Stimulated activated CD4-positive, alpha-beta T cell treated with anti-CD3 and anti-CD28 coated beads, Interleukin-12 subunit alpha, Interleukin-12 subunit beta, amount 100 ng/mL, for 24 hours (primary cell): ENCODE measurements around the gene KCTD16.
A peak's percentile ranks its signal among the peaks of the same experiment; 100 is the strongest.

ENCODE experiments used
- DNase-seq, 2 experiments: peaks; one replicate each; pipeline ENCODE4 v3.0.0-alpha.2; 2020; ENCODE audit warnings: low read depth in 2 of 2

KCTD16 gene

DNA sequence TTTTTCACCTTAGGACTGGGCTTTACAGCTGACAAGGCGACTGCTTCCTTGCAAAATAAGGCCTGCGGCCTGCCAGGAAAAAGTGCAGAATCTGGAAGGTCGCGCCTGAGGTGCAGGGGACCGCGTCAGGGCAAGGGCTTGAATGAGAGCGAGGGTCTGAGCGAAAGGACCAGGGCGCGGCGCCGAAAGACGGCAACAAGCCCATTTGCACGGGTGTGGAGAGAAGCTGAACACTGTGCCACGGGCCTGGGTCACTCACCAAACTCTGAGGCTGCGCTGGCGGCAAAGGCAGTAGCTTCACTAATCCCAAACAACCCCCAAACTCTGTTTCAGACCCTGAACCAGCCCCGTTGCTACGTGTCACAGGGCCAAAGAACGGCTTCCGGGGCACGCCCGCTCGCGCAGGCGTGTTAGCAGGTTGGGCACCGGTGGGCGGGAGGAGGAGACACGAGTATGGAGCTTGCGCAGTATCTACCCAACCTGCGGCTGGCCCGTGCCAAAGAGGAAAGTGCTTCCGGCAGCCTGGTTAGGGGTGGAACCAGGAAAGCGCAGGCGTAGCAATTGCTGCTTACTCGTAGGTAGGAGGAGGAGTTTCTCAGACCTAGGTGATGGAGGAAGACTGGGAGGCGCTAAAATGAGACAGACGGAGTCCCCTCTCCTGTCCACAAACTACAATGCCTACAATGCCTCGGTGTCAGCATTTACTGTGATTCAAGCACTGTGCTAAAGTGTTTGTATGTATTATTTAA lies at the start of gene KCTD16, which contains the start of gene YIPF5:
Gene KCTD16 (plus strand): TSS at position 598 of the 749 bp plus-strand sequence.
Gene YIPF5 (minus strand): TSS at position 384 of the 749 bp plus-strand sequence. CDS start 704 bp downstream, outside the sequence.
- DNase-seq = peak; percentile 94 to 97

DNA sequence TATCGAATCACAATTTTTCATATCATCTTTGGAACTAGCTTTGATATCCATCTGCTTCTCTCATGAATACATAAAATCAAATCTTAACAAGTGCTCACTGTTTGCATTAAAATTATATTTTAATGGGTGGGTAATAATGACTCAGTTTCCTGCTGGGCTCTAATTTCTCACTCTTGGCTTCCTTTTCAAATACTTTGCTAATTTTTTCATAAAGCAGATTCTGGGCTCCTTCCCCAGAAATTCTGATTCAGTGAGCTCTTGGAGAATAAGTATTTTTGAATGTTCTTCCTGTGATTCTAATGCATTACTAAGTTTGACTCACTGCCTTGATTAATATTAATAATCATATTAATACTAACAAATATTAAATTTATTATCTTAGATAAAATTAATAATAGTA lies 49.1 kb upstream of the KCTD16 start:
- no peak for DNase-seq

DNA sequence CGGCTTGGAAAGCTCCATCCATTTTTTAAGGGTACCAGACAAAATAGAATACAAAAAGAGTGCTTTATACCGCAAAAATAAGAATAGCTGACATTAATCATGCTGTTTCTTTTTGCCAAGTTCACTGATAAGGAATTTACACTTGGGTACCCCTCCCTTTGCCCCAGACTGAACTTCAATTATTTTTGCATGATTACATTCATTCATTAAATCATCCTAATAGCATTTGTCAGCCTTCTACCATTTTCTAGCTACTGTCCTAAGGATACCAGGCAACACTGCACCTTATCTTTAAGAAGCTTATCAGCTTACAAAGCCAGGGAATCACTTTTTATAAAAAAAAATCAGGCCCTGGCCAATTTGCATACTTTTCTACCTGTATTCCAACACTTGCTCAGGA lies 48.6 kb upstream of the KCTD16 start:
- no peak for DNase-seq

DNA sequence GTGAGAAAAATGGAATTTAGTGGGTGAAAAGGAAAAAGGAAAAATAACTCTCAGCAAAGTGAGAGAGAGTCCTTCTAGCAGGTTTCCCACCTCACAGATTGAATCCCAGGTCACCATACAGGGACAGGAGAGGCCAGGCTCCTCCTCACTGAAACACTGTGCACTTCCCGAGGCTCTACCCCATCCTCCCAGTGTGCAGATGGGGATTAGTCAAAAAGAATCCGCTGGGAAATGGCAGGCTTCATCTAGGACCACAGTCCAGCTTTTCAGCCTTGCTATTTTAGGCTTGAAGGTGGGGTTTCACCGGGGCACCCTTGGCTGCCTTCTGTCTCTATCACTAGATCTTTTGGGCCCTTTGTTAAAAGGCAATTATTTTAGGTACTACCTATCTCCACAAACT lies 48.0 kb upstream of the KCTD16 start:
- no peak for DNase-seq

DNA sequence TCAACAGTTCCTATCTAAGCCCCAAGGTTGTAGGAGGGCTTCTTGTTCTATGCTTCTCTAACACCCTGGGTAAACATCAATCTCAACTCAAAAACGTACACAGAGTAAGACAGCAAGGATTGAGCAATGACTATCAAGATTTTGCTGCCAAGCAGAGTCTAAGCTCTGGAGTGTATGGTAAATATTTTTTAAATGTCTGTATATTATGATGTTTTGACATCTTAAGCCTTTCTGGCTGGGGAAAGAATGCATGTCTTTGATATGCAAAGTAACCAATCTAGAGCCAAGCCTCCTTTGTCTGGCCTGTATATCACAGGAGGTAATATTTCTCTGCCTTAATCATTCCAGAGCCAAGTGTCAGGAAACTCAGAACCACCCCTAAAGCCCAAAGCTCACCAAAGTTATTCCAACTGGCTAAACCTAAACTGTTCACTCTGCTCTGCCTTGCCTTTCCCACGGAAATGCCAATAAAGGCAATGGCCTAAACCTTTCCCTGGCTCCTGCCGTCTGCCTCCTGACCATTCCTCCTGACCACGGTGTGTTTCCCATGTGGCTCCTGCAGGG lies 45.4 kb upstream of the KCTD16 start:
- DNase-seq = no peak

DNA sequence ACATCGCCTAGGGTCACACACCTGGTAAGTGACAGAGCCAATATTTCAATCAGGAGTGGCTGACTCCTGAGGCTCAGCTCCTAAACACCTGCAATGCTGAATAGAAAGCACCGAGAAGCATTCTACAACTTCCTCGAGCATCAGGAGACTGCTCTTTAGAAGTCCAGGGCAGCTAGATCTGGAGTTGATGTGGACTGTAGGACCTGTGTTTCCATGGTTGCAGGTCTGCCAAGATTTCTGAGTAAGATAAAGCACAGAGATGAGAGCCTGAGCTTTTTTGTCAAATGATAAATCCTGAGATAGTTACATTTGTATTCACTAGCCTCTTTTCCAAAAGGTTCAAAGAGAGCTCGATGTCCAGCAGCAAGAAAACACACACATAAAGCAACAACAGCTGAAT lies 44.0 kb upstream of the KCTD16 start:
- DNase-seq = no peak

DNA sequence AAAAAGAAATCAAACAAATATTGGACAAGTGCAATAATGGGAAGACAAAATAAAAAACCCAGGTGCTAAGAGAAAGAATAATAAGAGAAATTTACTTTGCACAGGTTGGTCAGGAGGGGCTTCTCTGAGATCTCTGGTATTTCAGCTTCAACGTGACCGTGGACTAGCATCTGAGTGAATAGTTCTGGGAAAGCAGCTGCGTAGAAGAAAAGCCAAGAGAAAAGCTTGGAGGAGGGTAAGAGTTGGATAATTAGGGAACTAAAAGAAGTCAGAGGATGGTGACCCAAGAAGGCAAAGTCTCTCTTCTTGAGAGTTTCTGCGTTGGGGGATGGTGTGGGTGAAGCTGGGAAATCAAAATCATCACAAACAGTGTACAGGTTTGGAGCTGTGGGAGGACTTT lies 41.8 kb upstream of the KCTD16 start:
- no peak for DNase-seq

DNA sequence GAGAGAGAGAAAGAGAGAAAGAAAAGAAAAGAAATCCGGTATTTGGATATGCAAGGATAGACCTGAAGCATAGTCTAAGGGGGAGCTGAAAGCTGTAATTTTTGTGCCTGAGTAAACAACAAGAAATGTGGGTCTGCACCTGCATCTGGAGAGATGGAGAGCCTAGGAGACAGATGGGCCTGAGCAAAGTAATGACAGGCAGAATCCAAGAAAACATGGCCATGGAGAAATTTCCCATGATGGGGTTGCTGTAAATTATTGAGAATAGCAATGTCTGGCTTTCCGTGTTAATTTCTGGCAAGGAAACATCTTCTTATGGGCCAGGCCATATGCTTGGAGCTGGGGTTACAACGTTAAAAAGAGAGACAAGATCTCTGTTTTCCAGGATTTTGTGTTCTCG lies 40.4 kb upstream of the KCTD16 start:
- DNase-seq = no peak

DNA sequence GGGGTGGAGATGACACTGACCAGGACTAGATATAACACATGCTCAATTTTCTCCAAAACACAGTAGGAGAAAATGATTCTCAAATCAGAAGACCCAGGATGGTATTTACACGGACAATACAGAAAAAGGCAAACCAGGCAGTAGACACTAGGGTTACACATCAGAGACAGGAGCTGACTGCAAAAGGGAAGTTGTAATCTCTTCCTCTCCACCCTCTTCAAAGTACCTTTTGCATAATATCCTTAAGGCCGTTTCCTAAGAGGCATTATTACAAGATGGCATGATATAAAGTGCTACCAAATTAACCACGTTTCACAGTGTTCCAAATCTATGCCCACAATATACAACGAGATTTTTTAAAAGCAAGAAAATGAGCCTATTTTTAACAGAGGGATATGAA lies 39.4 kb upstream of the KCTD16 start:
- DNase-seq = no peak

DNA sequence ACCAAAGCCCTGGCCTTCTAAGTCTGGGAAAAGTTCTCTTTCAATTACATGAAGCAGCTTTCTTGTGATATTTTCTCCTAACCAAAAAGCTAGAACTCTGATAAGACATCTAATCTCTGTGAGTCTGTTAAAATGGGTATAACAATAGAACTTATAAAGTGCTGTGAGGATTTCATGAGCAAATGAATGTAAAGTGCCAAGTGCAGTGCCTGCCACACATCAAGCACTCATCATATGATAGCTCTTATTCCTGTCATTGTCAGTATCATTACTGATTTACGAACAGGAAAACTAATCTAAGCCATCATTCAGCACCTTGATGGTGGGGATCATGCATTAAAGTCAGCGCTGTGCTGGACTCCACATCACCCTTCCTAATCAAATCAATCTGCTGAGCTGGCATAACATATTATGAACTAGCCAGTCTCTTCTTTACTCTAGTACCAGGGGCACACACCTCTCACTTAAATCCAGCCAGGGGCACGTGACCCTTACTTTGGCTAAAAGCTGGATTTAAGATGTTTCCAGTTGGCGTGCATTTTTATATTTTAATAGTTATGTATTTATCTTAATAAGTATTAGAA lies 37.5 kb upstream of the KCTD16 start:
- DNase-seq = no peak

DNA sequence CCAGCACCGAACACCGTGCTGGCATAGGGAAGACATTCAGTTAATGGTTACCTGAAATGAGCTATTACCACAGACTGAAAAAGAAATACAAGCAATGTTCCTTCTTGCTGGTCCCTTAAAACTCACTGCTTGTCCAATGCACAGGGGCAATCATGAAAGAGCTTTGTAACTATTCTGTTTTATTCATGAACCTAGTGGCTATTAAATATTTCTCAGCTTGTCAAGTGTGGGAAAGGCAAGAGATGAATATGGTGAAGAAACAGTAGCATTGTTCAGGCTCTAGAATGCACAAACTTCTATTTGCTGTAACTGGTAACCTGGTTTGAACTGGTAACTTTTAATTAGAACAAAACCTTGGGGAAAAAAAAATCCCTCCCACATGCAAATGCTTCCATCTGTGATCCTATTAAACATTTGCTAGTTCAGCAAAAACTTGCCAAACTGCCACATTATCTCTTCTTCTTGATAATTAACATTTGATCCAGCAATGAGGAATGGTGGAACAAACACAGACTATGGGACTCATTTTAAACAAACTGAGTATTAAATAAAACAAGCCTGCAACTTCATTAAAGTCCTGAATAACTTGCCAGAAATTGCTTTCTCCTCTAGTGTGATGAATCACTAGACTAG lies 36.4 kb upstream of the KCTD16 start:
- no peak for DNase-seq

DNA sequence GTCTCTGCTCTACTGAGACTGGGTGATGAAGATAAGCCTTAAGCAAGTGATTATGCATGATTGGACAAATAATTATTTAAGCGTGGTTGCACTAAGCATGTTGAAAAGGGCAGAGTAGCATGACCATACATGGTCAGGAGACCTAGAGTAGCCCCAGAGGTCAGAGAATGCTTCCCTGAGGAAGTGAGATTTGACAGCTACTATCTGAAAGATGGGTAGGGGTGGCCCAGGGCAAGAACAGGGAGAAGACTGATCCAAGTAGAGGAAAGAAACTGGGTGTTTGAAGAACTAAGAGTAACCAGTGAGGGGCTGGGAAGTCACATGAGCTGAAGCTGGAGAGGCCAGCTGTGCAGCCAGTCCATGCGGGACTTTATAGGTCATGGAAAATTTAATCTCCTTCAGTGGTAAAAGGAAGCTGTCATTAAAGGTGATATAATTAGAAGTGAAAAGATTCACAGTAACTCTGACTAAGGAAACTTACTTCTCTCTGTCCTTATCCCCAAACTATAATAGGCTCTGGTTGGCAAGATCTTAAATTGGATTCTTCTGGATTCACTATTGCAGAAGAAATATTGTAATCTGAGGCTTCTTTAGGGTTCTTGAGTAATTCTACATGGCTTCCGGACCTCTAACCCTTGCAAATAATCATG lies 35.4 kb upstream of the KCTD16 start:
- DNase-seq = no peak

DNA sequence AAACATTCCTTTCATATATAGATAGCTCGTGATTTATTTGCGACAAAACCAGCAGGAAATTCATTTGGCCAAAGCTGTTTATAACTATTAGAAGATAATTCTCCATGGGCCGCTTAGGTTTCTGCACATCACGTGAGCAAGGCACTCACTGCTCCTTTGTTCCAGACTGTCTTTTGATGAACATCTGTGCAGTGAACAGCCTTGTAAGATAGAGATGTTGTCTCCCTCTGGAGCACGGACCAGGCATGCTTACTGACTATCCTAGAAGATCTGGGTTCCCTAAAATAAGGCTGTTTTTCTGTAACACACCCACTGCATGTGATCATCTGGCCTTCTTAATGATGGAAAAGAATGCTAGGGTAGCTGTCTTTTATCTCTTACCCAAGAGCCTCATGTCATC lies 31.1 kb upstream of the KCTD16 start:
- DNase-seq = no peak

DNA sequence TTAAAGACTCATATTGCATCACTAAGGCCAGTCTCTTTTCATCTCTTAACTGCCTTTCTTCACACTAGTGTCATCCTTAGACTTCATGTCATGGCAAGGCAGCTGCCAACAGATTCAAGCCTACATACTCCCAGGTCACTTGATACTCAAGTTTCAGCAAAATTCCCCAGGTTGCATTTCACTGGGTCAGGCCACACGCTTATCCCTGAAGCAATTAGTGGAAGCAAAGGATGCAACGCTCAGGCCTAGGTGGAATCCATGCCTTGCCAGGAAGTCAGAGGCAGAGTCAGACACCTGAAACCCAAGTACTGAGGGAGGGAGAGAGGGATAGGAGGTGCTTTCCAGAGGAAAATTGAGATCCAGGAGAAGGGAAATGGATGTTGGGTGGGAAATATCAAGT lies 29.1 kb upstream of the KCTD16 start:
- DNase-seq = no peak

DNA sequence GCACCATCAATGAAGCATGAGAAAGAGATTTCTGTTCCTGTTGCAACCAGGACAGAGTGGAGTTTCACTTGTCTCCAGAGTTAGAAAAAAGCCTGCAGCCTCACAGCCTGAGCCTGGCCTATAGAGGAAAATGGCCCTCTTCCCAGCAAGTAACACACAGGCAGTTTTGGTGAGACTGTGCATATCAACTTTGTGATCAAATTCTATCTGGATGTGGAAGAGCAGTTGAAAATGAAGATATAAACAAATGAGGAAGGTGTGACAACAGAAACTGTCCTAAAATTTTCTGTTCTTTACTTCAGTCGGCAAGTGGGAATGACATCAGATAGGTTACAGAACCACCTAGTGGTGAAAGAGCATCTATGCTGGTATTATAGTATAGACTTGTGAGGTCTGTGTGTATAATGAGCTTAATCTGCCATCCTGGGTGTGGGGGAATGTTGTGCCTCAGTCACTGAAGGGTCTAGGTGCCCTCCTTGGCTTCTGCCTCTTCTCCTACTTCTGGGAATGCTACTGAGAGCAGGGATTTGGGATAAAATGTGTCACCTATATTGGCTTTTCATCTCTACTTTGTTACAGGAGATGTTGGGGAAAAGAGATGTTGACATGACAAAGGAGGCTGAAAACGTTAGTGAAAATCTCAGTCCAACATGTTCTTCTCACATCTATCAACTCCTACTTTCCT lies 28.4 kb upstream of the KCTD16 start:
- DNase-seq = no peak

DNA sequence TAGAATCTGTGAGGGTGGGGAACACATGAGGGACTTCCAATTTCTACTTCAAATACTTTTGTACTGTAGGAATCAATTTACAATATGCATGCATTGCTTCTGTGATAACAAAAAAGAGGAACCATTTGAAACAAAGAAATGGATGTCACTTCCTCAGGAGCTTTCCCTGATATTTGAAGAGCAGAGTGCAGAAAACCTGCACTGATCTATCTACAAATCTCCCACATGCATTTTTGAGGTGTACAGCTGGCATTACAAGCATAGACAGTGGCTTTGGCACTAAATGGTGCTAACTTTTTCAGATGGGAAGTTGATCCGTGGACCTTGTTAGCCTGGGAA lies 27.9 kb upstream of the KCTD16 start:
- DNase-seq = no peak

DNA sequence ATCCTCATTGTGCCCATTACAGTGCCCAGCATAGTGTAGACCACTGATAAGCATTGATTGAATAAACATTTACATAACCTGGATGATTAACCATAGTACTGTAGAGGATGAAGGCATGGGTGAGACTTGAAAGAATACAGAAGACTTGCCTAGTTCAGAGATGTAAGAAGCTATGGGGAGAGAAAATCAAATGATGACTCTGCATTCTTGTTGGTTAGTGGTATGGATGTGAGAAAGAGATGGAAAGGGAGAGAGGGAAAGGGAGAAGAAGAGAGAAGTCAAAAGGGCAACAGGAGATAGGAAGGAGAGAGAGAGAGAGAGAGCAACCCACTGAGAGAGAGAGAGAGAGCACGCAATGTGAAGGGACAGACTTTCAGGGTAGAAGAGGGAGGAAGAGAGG lies 27.0 kb upstream of the KCTD16 start:
- no peak for DNase-seq

DNA sequence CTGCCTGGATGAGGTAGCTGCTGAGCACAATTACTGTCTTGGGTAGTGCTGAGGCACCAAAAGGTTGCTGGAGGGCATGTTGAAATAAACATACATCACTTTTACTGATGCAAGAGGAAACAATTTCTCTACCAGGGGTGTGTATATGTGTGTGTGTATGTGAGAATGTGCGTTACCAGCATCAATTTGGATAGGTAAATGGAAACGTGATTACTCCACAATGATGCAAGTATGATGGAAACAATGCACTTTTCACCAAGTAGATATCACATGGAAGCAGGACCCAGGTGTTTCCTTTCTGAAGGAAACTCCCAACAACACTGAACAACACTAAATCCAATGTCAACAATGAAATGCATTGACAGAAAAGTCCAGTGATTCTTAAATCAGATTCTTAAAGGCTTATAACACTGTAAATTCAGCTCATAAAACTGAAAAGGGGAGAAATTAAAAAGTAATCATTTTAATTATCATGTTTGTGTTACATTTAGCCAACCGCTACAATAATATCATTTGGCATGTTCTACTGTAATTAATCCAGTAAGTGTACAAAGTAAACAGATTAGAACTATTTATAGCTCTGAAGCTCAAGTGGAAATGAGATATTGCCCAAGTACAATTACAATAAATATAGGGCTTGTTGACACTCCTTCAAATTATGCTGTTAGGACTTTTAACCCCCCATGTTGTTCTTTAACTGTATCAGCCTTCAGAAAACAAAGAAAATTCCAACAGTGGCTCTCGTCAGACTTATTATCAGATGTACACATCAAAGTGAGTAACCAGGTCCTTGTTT lies 25.5 kb upstream of the KCTD16 start:
- DNase-seq = no peak

DNA sequence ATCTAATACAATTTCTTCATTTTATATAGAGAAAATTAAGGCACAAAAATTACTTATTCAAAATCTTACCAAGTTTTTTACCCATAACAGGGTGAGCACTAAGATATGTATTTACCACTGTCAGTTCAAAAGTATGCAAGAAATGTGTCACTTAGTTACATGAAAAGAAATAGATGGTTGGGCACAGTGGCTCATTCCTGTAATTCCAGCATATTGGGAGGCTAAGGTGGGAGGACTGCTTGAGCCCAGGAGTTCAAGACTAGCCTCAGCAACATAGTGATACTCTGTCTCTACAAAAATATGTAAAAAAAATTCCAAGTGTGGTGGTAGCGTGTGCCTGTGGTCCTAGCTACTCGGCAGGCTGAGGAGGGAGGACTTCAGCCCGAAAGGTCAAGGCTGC lies 19.6 kb upstream of the KCTD16 start:
- no peak for DNase-seq

DNA sequence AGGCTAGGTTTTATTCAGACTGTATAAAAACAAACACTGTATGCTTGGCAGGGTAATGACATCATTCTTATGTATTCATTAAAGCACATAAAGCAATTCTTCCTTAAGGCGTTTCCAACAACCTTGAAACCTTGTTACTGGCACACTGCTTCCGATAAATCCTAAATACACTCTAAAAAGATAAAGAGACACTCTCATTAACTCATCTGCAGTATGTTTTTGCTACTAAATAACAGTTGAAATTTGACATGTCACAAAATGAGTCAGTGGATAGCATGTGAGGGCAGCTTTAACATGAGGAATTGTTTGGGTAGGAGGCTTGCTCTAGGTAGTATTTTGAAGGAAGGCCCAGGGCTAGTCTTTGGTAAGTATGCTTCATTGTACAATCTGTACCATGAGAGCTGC lies 13.9 kb upstream of the KCTD16 start:
- DNase-seq = no peak

DNA sequence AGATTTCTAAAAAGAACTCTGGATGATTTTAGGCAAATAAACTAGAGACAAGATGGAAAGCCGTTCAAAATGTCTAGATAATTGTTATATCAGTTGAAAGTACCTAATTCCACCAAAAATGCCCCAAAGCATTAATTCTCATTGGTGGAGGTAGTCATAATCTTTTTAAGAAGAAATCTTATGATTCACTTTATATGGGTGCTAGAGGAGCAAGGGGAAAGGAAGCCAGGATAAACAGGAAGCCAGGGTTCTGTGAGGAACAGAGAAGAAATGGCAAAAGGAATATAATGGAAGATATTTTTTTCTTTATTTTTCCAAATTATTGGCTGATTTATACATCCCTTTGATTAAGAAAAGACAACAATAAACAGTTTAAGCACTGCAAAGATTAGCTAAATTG lies 8.0 kb upstream of the KCTD16 start:
- DNase-seq = no peak
